ENCODE measurements around the gene LNPK.

DNA sequence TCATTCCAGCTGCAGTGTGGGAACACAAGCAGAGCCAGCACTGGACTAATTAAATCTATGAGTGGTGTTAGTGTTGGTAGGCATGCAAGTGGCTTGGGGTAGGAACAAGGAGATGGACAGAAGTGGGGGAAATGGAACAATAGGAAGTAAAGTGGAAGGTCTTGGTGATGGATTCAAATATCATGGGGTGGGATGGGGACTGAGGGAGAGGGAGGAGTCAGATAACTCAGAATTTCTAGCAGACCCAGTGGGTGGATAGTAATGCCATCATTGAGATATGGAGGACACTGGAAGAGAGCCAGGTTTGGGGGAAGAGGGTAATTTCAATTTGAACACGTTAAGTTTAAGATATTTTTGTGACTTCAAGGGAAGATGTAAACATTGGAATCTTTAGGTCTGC lies 2.9 kb upstream of the LNPK start:
- TF ChIP-seq, protein P1, sequence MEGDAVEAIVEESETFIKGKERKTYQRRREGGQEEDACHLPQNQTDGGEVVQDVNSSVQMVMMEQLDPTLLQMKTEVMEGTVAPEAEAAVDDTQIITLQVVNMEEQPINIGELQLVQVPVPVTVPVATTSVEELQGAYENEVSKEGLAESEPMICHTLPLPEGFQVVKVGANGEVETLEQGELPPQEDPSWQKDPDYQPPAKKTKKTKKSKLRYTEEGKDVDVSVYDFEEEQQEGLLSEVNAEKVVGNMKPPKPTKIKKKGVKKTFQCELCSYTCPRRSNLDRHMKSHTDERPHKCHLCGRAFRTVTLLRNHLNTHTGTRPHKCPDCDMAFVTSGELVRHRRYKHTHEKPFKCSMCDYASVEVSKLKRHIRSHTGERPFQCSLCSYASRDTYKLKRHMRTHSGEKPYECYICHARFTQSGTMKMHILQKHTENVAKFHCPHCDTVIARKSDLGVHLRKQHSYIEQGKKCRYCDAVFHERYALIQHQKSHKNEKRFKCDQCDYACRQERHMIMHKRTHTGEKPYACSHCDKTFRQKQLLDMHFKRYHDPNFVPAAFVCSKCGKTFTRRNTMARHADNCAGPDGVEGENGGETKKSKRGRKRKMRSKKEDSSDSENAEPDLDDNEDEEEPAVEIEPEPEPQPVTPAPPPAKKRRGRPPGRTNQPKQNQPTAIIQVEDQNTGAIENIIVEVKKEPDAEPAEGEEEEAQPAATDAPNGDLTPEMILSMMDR (conservative IDR thresholded peaks at IDR 0.05; ENCODE audit: low read depth, low read length), result no peak
- no peak for TF ChIP-seq EZH2phosphoT487 (IDR thresholded peaks at IDR 0.05; ENCODE audit: borderline replicate concordance, low read length)
